Measurements from ENCODE around the gene ADM2.

- no peak for TF ChIP-seq CTCF (IDR thresholded peaks at IDR 0.05)
- no peak for TF ChIP-seq POLR2A (IDR thresholded peaks at IDR 0.05; ENCODE audit: low read depth)
- TF ChIP-seq EP300 (IDR thresholded peaks at IDR 0.05), result no peak
Measured at GRCh38 chr22:50432131-50432876, 49.0 kb upstream of the ADM2 start.

Measured in esophagus muscularis mucosa (tissue), 4 donors.